SH-SY5Y (cell line): Measurements from ENCODE around the gene TBC1D16.

Source experiments
- GATA2 ChIP-seq: IDR thresholded peaks from 2 replicates; pipeline ENCODE4 v1.6.1; 2011; ENCODE audit warnings: mild to moderate bottlenecking, low read depth, low read length
- GATA3 ChIP-seq: IDR thresholded peaks from 2 replicates; pipeline ENCODE4 v1.6.1; 2011; ENCODE audit warnings: low read depth, mild to moderate bottlenecking, low read length, moderate library complexity

- no peak for TF ChIP-seq GATA3
- no peak for TF ChIP-seq GATA2
Measured at GRCh38 chr17:79969906-79970305, 65.8 kb downstream of the TBC1D16 start.
